Stimulated activated CD4-positive, alpha-beta T cell treated with anti-CD3 and anti-CD28 coated beads, TNF-alpha, amount 100 ng/mL, for 48 hours (primary cell): ENCODE data around the gene ELK4.

Experiments used
- DNase-seq, 3 donors: peaks; one replicate each; pipeline ENCODE4 v3.0.0-alpha.2; 2020; ENCODE audit warnings: low read depth in 3 of 3

ELK4 gene, protein sequence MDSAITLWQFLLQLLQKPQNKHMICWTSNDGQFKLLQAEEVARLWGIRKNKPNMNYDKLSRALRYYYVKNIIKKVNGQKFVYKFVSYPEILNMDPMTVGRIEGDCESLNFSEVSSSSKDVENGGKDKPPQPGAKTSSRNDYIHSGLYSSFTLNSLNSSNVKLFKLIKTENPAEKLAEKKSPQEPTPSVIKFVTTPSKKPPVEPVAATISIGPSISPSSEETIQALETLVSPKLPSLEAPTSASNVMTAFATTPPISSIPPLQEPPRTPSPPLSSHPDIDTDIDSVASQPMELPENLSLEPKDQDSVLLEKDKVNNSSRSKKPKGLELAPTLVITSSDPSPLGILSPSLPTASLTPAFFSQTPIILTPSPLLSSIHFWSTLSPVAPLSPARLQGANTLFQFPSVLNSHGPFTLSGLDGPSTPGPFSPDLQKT

GRCh38 chr1:205631768-205632668, at the start of gene ELK4:
ELK4 (minus strand) TSS chr1:205632011; CDS start chr1:205623882, 8,129 bp downstream.
- DNase-seq: peak; percentile 99 to 100 (median 99)

GRCh38 chr1:205681364-205681763, 49.6 kb upstream of the ELK4 start:
- no peak for DNase-seq

- DNase-seq: peak in 1 of 3 donors; percentile 20
These were observed 48.5 kb upstream of the ELK4 start, which contains the start of gene SLC45A3 for GRCh38 chr1:205680073-205680851. SLC45A3 (minus strand) TSS chr1:205680509; CDS start chr1:205664656, 15,853 bp downstream.

GRCh38 chr1:205678286-205679111, 46.7 kb upstream of the ELK4 start:
- no peak for DNase-seq

GRCh38 chr1:205677167-205677566, 45.4 kb upstream of the ELK4 start:
- no peak for DNase-seq

- no peak for DNase-seq
These were observed 44.8 kb upstream of the ELK4 start for GRCh38 chr1:205676597-205676996.

GRCh38 chr1:205676002-205676401, 44.2 kb upstream of the ELK4 start:
- DNase-seq: no peak

GRCh38 chr1:205675247-205675646, 43.4 kb upstream of the ELK4 start:
- no peak for DNase-seq

DNA sequence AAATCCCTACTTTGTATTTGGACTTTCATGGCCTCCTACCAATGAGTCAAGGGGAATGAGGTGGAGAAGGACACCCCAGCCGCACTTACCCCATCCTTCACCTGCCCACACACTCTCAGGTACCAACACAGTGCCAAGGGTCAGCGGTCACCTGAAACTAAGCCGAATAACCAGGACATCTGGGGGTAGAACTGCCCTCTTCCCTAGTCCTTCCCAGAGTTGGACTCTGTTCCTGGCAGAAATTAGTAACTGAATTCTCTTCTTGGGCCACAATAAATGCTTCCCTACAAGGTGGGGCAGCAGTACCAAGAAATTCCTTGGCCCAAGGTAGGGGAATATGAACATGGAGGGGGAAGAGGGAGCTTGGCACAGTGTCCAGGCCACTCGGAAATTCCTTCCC, 41.2 kb upstream of the ELK4 start:
- no peak for DNase-seq

DNA sequence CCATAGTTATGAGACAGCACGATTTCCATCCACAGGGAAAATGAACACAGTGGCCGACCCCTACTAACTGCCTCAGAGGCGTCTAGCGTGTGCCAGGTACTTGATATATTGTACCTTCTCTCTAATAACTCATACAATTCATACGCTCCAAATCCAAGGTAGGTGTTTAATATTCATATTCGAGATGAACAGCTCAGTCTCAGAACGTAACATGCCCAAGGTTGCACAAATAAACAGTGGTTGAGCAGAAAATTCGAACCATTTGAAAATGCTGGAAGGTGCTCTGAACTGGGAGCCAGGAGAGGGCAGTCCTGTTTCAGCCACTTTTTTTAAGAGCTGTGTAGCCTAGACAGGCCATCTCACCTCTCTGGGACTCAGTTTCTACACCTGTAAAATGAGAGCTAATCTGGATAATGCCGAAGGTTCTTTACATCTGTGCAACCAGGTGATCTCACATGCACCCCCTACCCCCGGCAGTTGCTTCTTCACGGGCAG, 40.6 kb upstream of the ELK4 start:
- no peak for DNase-seq

- no peak for DNase-seq
These were observed 39.0 kb upstream of the ELK4 start for GRCh38 chr1:205670611-205671430.

- DNase-seq: no peak
These were observed 38.3 kb upstream of the ELK4 start for GRCh38 chr1:205670150-205670446.

GRCh38 chr1:205669341-205670149, 37.7 kb upstream of the ELK4 start:
- no peak for DNase-seq

- no peak for DNase-seq
These were observed 37.1 kb upstream of the ELK4 start for GRCh38 chr1:205668951-205669340.

DNA sequence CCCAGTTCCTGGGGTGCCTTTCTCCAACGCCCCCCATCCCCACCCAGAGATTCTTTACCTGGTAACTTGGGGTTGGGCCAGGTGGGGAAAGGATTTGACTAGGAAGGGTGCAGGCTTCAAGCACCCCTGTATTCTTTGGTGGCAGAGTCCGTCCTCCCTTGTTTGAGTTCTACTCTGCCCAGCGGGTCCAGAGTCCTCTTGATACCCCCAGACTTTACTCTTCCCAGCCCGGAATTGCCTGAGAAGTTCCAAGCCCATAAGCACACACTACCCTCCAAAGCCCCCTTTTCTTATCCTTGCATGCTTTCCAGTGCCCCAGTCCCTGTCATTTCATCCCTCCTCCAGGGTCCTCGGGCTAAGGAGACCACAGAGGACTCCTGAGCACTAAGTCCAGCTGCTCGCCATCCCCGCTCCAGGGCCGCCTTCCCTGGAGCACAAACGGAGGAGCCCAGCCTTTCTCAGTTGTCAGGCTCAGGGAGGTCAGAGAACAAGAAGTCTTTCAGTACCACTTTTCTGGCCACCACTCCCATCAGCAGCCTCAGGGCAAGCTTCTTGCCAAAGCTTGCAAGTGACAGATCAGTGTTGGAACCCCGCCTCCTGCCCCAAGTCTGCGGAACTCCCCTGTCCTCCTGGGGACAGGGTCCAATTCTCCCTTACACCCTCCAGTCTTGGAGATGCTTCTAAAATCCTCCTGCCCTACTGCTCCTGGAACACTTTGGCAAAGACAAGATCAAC, 36.3 kb upstream of the ELK4 start:
- no peak for DNase-seq

- DNase-seq: no peak
These were observed 34.8 kb upstream of the ELK4 start for GRCh38 chr1:205666372-205667166.

- DNase-seq: no peak
These were observed 33.6 kb upstream of the ELK4 start for GRCh38 chr1:205665201-205666045.
